HEK293 (cell line): ENCODE measurements around the gene ASXL3.

Source experiments
- FEZF1 ChIP-seq: fragments of 450-650 bp; formaldehyde crosslinking; IDR thresholded peaks from 2 replicates; pipeline ENCODE4 v1.5.1; 2016; ENCODE audit warnings: missing biosample characterization, missing genetic modification characterization
- HOXA7 ChIP-seq: sonication (generic); formaldehyde crosslinking; IDR thresholded peaks from 2 replicates; pipeline ENCODE4 v1.8.1; 2022; ENCODE audit warnings: missing genetic modification reagents, borderline replicate concordance
- KLF8 ChIP-seq: fragments of 450-650 bp; formaldehyde crosslinking; IDR thresholded peaks from 2 replicates; pipeline ENCODE4 v1.5.1; 2016; ENCODE audit warnings: missing biosample characterization, missing genetic modification characterization
- MZF1 ChIP-seq: fragments of 450-650 bp; formaldehyde crosslinking; IDR thresholded peaks from 2 replicates; pipeline ENCODE4 v1.5.1; 2017; ENCODE audit warnings: missing biosample characterization, missing genetic modification characterization, borderline replicate concordance
- OSR2 ChIP-seq: fragments of 450-650 bp; formaldehyde crosslinking; IDR thresholded peaks from 2 replicates; pipeline ENCODE4 v1.5.1; 2016; ENCODE audit warnings: missing biosample characterization, missing genetic modification characterization
- PRDM1 ChIP-seq: fragments of 450-650 bp; formaldehyde crosslinking; IDR thresholded peaks from 2 replicates; pipeline ENCODE4; 2016; ENCODE audit warnings: missing biosample characterization, missing genetic modification characterization
- PRDM4 ChIP-seq: fragments of 450-650 bp; formaldehyde crosslinking; IDR thresholded peaks from 2 replicates; pipeline ENCODE4 v1.5.1; 2017; ENCODE audit warnings: missing biosample characterization, missing genetic modification characterization
- PRDM6 ChIP-seq: fragments of 450-650 bp; formaldehyde crosslinking; IDR thresholded peaks from 2 replicates; pipeline ENCODE4 v1.5.1; 2017; ENCODE audit warnings: missing biosample characterization, missing genetic modification characterization
- SP7 ChIP-seq: fragments of 450-650 bp; formaldehyde crosslinking; IDR thresholded peaks from 2 replicates; pipeline ENCODE4 v1.5.1; 2016; ENCODE audit warnings: missing biosample characterization, missing genetic modification characterization
- TRIM28 ChIP-seq: IDR thresholded peaks from 2 replicates; pipeline ENCODE4 v1.6.1; 2011; ENCODE audit warnings: low read length, control low read depth, borderline replicate concordance
- ZBTB11 ChIP-seq: fragments of 450-650 bp; formaldehyde crosslinking; conservative IDR thresholded peaks from 2 replicates; pipeline ENCODE4 v1.5.1; 2016; ENCODE audit warnings: low read depth, missing biosample characterization, missing genetic modification characterization
- ZBTB44 ChIP-seq: fragments of 450-650 bp; IDR thresholded peaks from 2 replicates; pipeline ENCODE4 v1.5.1; 2018; ENCODE audit warnings: missing biosample characterization, mild to moderate bottlenecking, missing genetic modification characterization
- ZFHX2 ChIP-seq: fragments of 450-650 bp; formaldehyde crosslinking; conservative IDR thresholded peaks from 2 replicates; pipeline ENCODE4 v1.5.1; 2016; ENCODE audit warnings: missing biosample characterization, missing genetic modification characterization
- ZFP41 ChIP-seq: fragments of 450-650 bp; formaldehyde crosslinking; IDR thresholded peaks from 2 replicates; pipeline ENCODE4 v1.5.1; 2016; ENCODE audit warnings: missing biosample characterization, missing genetic modification characterization, borderline replicate concordance
- ZNF449 ChIP-seq: fragments of 450-650 bp; formaldehyde crosslinking; IDR thresholded peaks from 2 replicates; pipeline ENCODE4 v1.5.1; 2017; ENCODE audit warnings: missing biosample characterization, mild to moderate bottlenecking, missing genetic modification characterization, moderate library complexity
- ZNF510 ChIP-seq: fragments of 450-650 bp; formaldehyde crosslinking; IDR thresholded peaks from 2 replicates; pipeline ENCODE4 v1.5.1; 2018; ENCODE audit warnings: mild to moderate bottlenecking, missing genetic modification characterization, missing biosample characterization; ENCODE audit not compliant: insufficient replicate concordance
- ZNF580 ChIP-seq: fragments of 450-650 bp; formaldehyde crosslinking; IDR thresholded peaks from 2 replicates; pipeline ENCODE4 v1.5.1; 2016; ENCODE audit warnings: missing biosample characterization, missing genetic modification characterization
- ZNF600 ChIP-seq: fragments of 450-650 bp; formaldehyde crosslinking; IDR thresholded peaks from 2 replicates; pipeline ENCODE4 v1.5.1; 2016; ENCODE audit warnings: missing biosample characterization, missing genetic modification characterization
- ZNF776 ChIP-seq: fragments of 450-650 bp; formaldehyde crosslinking; IDR thresholded peaks from 2 replicates; pipeline ENCODE4 v1.5.0; 2017; ENCODE audit warnings: missing biosample characterization, missing genetic modification characterization, borderline replicate concordance
- ZNF843 ChIP-seq: fragments of 450-650 bp; formaldehyde crosslinking; IDR thresholded peaks from 2 replicates; pipeline ENCODE4 v1.5.1; 2016; ENCODE audit warnings: missing biosample characterization, missing genetic modification characterization
- ZSCAN5A ChIP-seq: fragments of 450-650 bp; formaldehyde crosslinking; IDR thresholded peaks from 2 replicates; pipeline ENCODE4 v1.5.1; 2016; ENCODE audit warnings: missing biosample characterization, missing genetic modification characterization

Gene ASXL3

GRCh38 chr18:33573193-33573592 lies 4.8 kb upstream of the ASXL3 start (continued):
- TF ChIP-seq ZFHX2 (tag by site-specific recombination) (no peak), ZSCAN5A (tag by site-specific recombination) (no peak), TRIM28 (peak; percentile 54; the same call in 1 of the 2 replicates), ZNF776 (tag by site-specific recombination) (no peak), PRDM6 (tag by site-specific recombination) (peak; percentile 97), ZNF510 (no peak), MZF1 (tag by site-specific recombination) (peak; percentile 81; the same call in 1 of the 2 replicates), SP7 (tag by site-specific recombination) (peak; percentile 98), PRDM4 (peak; percentile 76; the same call in 1 of the 2 replicates), ZFP41 (tag by site-specific recombination) (no peak), KLF8 (tag by site-specific recombination) (0 out of 2 replicates have a peak, but pooled peaks have one; percentile 16), FEZF1 (peak; percentile 84), ZNF580 (tag by site-specific recombination) (peak; percentile 49; the same call in 1 of the 2 replicates), ZNF600 (tag by site-specific recombination) (0 out of 2 replicates have a peak, but pooled peaks have one; percentile 15), ZBTB44 (tag by site-specific recombination) (0 out of 2 replicates have a peak, but pooled peaks have one; percentile 37), ZNF449 (tag by site-specific recombination) (no peak), ZNF843 (tag by site-specific recombination) (peak; percentile 81), ZBTB11 (no peak), PRDM1 (tag by site-specific recombination) (peak; percentile 78), OSR2 (tag by site-specific recombination) (peak; percentile 76; the same call in 1 of the 2 replicates), HOXA7 (CRISPR knock-in tag) (no peak)
